Measurements from ENCODE around the gene CABP4. TPM values are rescaled to one million over a fixed set of nuclear protein-coding genes. Genes with fewer than 3 reads are reported as not detected.

CABP4 gene
- total RNA-seq, 4 donors from 2014 or later = 0.65 to 4.6 (median 3.0) TPM

DNA sequence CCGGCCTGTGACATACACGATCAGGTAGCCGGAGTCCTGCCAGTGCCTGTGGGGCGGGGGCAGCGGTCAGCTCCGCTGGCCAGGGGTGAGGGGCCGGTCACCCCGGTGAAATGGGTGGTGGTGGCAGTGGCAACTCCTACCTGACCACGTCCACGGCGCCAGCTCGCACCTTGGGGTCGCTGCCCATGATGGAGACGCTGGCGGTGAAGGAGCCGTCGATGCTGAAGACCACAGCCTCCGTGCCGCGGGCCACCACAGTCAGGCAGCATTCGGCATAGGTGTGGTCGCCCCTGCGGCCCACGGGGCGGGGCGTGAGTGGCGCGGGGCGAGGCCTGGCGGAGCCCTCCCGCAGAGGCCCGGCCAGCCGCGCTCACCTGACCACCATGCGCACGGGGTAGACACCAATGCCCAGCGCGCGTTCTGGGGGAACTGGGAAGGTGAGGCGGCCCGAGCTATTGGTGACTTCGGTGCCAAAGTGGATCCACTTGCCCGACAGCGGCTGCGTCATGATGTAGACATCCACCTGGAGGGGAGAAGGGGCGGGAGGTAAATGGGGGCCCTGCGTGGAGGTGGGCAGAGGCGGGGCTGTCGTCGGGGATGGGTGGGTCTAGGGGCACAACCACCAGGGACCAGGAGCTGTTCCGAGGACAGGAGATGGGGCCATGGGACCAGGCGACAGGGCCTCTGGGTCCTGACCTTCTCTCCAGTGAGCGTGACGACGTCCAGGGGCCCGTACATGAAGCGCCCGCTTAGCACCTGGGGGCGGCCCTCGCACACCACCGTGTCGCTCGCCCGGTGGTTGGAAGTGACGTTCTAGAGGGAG is 38.6 kb downstream of the CABP4 start:
- TF ChIP-seq, protein P1, sequence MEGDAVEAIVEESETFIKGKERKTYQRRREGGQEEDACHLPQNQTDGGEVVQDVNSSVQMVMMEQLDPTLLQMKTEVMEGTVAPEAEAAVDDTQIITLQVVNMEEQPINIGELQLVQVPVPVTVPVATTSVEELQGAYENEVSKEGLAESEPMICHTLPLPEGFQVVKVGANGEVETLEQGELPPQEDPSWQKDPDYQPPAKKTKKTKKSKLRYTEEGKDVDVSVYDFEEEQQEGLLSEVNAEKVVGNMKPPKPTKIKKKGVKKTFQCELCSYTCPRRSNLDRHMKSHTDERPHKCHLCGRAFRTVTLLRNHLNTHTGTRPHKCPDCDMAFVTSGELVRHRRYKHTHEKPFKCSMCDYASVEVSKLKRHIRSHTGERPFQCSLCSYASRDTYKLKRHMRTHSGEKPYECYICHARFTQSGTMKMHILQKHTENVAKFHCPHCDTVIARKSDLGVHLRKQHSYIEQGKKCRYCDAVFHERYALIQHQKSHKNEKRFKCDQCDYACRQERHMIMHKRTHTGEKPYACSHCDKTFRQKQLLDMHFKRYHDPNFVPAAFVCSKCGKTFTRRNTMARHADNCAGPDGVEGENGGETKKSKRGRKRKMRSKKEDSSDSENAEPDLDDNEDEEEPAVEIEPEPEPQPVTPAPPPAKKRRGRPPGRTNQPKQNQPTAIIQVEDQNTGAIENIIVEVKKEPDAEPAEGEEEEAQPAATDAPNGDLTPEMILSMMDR (IDR thresholded peaks at IDR 0.05) = no peak
- DNase-seq (ENCODE audit: low spot score) = no peak
- no peak for ATAC-seq (ENCODE audit: low FRiP score)

DNA sequence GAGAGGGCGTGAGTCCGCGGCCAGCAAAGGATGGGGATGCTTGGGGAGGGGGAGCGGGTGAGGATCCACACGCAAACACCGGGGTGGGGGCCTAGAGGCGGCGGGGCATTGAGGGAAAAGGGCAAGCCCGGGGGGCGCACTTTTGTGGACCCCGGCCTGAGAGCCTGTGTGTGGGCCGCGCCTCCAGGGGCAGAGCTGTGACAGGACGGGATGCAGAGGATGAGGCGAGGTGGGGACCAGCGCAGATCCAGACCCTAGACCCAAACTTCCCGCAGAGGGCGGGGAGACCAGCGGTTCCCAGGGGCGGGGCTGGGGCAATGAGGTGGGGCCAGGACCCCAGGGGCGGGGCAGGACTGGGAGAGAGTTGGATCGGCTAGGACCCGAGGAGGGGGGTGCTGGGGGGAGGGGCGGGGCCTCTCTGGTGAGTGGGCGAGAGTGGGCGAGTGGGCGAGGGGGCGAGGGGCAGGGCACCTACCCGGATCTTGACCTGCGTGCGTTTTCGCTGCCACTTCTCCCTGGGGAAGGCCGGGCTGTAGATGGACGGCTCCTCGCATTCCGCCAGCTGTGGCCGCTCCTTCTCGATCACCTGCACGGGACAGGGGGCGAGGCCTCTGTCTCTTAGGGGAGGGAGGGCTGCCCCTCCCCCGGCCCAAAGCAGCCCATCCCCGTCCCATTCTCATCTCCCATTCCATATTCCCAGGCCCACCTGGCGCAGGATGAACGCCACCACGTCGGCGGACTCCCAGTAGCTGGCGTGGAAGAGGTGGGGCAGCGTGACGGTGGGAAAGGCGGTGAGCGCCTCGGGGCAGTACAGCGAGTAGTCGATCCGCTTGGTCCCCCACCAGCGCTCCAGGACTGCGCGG is 39.4 kb downstream of the CABP4 start:
- TF ChIP-seq, protein P1 (IDR thresholded peaks at IDR 0.05) = no peak
- no peak for ATAC-seq (ENCODE audit: low FRiP score)
- DNase-seq (ENCODE audit: low spot score) = no peak

DNA sequence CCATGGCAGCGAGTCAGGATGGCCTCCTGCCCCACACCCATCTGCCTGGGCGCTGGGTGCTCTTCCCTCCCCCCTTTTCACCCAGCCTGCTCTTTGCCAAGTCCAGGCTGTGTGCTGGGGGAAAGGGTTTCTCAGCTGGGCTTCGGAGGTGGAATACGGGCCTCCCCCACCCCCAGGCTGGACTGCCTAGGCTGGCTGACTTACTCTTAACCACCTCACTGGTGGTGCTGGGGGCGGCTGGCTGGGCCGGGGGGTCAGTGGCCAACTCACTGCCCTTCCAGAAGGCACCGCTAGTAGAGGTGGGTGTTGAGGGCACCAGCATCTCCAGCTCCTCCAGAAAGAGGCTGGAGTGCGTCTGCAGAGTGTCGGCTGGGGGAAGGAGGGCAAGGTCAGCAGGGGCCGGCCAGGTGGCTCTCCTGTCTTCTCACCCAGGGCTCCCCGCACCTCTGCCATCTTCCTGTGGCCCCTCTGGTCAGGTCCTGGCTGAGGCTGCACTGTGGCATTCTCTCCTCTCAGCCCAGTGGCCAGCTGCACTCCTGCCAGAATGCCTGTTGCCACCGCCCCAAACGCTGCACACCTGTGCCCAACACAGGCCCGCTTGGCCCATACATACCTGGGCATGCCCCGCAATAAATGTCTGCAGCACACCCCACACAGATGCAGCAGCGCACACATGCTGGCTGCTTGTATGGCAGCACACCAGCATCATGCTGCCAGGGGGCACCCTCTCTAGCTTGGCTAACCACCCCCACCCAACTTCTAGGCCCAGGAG is 40.3 kb downstream of the CABP4 start:
- ATAC-seq (ENCODE audit: low FRiP score) = no peak
- no peak for DNase-seq (ENCODE audit: low spot score)
- TF ChIP-seq, protein P1 (IDR thresholded peaks at IDR 0.05) = no peak

DNA sequence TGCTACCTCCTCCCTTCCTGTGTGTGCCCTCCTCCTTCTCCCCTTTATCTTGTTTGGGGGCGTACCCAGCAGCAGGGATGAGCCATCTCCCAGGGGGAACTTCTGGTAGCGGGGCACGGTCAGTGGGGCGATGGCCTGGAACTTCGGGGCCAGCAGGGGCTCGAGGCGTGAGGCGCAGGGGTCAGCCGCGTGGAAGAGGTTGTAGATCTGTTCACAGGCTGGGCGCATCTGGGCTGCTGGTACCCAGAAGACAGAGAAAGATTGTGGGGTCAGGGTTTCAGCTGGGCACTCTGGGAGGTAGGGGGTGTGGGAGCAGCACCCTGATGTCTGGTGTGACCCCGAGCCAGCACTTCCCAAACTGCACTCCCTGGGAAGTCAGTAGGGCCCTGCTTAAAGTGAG is 41.0 kb downstream of the CABP4 start:
- no peak for ATAC-seq (ENCODE audit: low FRiP score)
- TF ChIP-seq, protein P1 (IDR thresholded peaks at IDR 0.05) = no peak
- DNase-seq (ENCODE audit: low spot score) = no peak

DNA sequence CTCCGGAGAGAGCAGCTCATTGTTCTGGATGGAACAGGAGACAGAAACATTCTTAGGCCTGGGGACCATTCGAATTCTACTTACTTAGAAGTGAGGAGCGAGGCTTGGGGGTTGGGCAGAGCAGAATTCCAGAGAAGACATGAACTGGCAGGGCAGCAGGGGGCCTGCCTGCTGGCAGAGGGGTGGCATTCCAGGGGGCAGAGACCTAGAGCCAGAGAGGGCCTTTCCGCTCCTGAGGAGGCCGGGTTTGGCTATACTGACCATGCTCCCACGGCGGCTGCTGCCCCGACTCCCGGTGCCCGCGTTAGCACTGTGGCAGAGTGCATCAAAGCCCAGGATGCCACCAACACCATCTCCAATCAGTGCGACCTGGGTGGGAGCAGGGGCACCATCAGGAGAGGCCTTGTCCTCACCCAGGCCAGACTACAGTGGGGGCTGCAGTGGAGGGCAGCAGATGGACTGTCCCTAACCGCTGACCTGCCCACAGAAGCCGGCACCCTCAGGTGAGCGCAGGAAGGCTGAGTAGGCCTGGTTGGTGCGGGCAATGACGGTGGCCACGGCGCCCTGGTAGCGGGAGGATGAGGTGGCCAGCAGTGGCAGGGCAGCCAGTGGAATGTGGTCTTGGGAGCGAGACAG is 42.6 kb downstream of the CABP4 start:
- TF ChIP-seq, protein P1 (IDR thresholded peaks at IDR 0.05) = no peak
- ATAC-seq (ENCODE audit: low FRiP score) (no peak), DNase-seq (ENCODE audit: low spot score) (no peak)

DNA sequence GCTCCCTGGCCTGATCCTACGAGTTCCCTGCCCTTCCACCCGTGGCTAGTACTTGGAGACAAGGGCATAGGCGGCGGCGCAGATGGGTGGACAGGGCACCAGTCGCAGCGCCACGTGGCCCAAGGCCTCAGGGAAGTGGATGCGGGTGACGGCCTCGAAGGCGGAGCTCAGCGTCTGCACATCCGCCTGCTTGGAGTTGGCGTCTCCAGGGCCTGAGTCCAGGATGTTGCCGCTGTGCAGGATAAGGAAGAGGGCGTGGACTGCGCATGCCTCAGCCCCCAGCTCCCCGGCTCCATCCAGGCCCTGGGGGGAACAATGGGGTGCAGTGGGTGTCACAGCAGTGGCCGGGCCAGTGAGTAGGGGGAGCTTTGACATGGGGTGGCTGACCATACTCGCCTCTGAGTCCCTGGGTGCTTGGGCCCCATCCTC is 43.4 kb downstream of the CABP4 start:
- DNase-seq (ENCODE audit: low spot score) (no peak), ATAC-seq (ENCODE audit: low FRiP score) (no peak)
- TF ChIP-seq, protein P1 (IDR thresholded peaks at IDR 0.05) = no peak

Data from omental fat pad (tissue), 4 donors.